Stimulated activated CD8-positive, alpha-beta memory T cell treated with anti-CD3 and anti-CD28 coated beads, Interleukin-12 subunit alpha, Interleukin-12 subunit beta, amount 100 ng/mL, for 1 hour (primary cell): ENCODE data around the gene C1QTNF4.
"Not testable (repeated sequence)": the region's sequence is repeated elsewhere in the genome, so short reads cannot be mapped to it uniquely, and the experiment has no call there.

Experiments
- DNase-seq: peaks from one replicate; pipeline ENCODE4 v3.0.0-alpha.2; 2020; ENCODE audit warnings: low read depth

The C1QTNF4 gene

GRCh38 chr11:47593934-47594855, at the start of gene C1QTNF4:
Gene C1QTNF4 (minus strand): TSS chr11:47594411. CDS start chr11:47590810, 3,601 bp downstream.
- DNase-seq: no peak

DNA sequence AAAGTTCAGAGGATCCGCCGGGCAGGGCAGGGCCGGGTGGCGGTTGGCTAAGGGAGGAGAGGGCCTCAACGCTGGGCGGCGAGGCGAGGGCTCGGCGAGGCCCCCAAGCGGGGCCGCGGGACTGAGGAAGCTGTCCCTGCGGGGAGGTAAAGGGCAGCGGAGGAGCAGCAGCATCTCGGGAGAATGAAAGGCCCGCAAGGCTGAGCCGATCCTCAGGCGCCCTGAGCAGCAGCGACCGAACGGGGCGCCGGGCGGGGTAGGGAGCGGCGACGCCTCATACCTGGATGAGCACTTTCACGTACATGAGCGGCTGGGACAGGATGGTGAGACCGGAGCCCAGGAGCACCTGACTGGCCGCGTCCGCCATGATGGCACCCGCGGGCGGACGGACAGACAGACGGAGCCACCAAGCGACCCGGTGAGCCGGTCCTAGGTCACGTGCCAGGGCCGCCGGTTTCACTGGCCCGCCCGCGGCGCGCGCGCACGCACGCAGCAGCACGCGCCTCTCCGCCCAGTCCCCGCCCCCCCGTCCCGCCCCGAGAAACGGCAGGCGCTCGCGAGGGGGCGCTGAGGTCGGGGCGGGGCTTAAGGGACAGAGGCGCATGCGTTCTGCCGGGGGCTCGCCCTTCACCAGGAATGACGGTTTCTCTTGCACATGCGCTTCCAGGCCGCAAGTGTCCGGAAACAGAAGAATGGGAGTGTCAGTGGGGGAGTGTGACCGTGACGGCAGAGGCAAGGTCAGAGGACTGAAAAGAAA, 48.1 kb upstream of the C1QTNF4 start, which contains the start of gene MTCH2:
Gene MTCH2 (minus strand): TSS at position 461 of the 757 bp plus-strand sequence. CDS start 94 bp downstream, at position 367.
- peak; percentile 92 for DNase-seq

DNA sequence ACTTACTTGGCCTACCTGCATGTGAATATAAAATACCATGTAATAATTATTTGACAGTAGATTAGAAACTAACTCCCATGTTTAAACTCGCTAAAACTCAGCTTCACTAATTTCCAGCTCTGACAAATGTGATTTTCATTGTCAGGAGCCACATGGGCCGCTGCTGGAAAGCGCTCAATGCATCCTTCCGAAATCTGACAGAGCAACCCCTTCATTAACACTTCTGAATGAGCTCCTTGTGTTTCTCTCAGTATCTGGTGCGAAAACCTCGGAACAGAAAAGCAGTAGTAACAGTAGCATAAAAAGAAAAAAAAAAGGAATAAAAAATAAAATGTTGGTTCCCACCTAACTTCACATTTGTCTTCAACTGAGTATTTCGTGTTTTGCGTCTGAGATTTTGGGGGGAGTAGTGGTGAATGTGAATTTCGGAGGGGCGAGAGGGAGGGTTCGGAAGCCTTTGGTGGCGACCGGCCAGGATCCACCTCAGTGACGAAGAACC, 47.4 kb upstream of the C1QTNF4 start:
- no peak for DNase-seq

DNA sequence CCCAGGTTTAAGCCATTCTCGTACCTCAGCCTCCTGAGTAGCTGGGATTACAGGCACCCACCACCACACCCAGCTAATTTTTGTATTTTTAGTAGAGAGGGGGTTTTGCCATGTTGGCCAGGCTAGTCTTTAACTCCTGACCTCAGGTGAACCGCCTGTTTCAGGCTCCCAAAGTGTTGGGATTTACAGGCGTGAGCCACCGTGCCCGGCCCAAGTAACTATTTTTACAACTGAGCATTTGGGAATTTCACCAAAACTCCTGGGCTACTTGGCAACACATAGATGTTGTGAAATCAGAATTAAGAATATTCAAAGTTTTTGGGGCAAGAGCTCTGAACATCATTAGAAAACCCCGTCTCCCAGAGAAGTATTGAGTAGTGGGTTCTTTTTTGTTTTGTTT, 46.3 kb upstream of the C1QTNF4 start:
- not testable (repeated sequence) for DNase-seq

- not testable (repeated sequence) for DNase-seq
Observed at GRCh38 chr11:47636331-47636730, 42.1 kb upstream of the C1QTNF4 start.

DNA sequence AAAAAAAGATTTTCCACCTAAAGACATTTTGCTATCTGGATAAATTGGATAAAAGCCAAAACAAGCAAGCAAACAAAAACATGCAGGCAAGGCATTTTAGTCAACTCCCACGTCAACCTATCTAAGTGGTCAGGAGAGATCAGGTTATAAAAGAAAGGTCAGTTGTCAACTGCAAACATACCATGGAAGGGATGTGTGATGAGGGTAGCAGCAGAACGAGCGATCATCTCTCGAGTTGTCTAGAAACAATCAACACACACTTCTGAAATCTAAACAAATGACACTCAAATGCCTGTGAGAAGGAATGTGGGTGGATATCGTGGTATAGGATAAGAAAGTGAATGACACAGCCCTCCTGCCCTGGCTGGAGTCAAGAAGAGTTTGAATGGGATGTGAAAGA, 37.3 kb upstream of the C1QTNF4 start:
- DNase-seq: no peak

DNA sequence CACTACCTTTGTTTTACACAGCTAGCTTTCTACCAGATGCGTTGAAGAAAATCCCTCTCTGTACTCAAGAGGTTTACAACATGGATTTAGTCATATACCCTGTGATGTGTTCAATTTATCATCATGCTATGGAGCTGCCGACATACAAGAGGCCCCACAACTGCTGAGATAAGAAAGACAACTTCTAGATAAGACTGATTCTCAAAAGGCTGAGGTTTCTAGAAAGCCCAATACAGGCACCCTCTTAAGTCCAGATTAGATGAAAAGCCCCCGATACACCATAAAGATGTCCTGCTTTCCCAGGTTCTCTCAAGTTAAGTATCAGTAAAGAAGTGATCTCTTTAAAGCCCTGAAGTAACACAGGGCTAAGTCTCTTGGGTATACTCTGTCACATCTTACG, 33.8 kb upstream of the C1QTNF4 start:
- DNase-seq: no peak

DNA sequence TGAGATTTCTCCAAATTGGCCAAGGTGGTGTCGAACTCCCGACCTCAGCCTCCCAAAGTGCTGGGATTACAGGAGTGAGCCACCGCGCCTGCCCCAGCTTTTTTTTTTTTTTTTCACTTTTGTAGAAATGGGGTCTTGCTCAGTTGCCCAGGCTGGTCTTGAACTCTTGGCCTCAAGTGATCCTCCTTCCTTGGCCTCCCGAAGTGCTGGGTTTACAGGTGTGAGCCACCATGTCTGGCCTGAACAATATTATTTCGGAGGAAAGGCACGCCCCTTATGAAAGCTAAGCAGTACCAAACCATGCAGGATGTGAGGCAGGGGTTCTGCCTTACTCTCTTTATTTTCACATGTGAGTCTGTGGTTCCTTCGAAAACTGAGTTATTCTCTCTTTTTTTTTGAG, 32.0 kb upstream of the C1QTNF4 start:
- DNase-seq: no peak

- DNase-seq: no peak
Observed at GRCh38 chr11:47620836-47621378, 26.7 kb upstream of the C1QTNF4 start.

GRCh38 chr11:47617417-47617809, 23.2 kb upstream of the C1QTNF4 start:
- no peak for DNase-seq

DNA sequence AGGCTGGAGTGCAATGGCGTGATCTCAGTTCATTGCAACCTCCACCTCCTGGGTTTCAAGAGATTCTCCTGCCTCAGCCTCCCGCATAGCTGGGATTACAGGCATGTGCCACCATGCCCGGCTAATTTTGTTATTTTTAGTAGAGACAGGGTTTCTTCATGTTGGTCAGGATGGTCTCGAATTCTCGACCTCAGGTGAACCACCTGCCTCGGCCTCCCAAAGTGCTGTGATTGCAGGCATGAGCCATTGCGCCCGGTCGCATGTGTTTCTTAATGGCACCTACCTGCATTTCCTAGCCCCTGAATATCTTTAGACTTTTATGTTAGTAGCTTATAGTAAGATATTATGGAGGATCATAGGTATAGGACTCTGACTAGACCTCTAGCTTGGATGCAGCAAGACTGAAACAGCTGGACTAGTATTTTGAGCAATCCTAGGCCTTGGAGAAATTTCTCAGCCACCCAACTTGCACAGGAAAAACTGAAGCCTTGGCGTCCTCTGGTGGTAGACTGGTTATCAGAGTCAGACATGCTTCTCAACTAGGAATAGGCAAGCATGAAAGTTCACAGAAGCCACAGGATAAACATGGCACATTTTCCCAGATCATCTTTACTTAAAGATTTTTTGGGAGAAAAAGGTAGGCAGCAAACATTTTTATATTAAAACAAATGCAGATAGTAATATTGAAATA, 22.7 kb upstream of the C1QTNF4 start:
- no peak for DNase-seq

GRCh38 chr11:47615249-47615648, 21.0 kb upstream of the C1QTNF4 start:
- no peak for DNase-seq

- no peak for DNase-seq
Observed at GRCh38 chr11:47611348-47611794, 17.2 kb upstream of the C1QTNF4 start.

DNA sequence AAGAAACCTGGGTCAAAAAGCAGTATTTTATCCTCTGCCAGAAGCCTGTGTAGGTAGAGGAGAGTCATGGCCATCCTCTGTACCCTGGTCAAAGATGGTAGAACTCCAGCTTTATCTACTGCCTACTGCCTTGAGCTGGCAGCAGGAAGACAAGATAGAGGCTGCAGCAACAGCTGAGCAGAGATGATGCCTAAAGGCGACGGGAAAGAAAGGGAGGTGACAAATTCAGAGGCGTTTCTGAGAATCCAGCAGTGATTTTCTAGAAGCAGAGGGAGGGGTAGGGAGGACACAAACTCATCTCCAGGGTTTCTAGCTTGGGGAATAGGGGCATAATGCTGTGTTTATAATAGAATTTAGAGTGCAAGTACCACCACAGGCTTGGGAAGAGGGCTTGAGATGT, 15.5 kb upstream of the C1QTNF4 start:
- DNase-seq: no peak

- no peak for DNase-seq
Observed at GRCh38 chr11:47607380-47607779, 13.2 kb upstream of the C1QTNF4 start.

GRCh38 chr11:47606731-47607130, 12.5 kb upstream of the C1QTNF4 start:
- no peak for DNase-seq

DNA sequence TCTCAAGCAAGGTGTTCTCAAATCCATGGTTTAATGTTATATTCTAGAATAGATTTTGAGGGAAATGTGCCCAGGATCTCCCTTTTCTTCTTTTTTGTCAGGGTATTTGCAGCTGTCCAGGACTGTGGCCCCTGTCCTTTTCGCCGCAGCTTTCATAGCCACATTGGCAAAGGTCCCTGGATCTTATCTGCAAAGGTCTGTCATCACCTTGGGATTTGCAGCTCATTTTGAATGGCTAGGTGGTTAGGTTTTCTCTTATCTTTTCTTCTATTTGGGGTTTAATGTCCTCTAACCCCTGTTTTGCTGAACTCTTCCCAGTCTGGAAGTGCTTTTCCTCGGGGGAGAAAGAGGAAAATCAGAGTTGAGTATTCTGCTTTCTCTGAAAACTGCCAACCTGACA, 11.7 kb upstream of the C1QTNF4 start:
- no peak for DNase-seq

DNA sequence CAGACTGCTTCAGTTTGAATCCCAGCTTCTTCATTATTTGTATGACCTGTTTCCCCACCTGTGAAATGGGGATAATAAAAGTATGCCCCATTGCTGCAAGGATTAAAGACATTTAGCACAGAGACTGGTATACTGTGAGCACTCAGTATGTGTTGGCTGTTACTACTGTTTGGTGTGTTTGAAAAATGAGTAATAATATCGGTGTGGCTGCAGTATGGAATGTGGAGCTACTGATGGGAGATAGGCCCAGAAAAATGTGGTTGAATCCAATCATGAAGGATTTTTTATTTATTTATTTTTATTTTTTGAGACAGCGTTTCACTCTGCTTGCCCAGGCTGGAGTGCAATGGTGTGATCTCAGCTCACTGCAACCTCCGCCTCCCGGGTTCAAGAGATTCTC, 9.1 kb upstream of the C1QTNF4 start:
- no peak for DNase-seq

GRCh38 chr11:47599902-47600301, 5.7 kb upstream of the C1QTNF4 start:
- DNase-seq: no peak

GRCh38 chr11:47595967-47596366, 1.8 kb upstream of the C1QTNF4 start:
- no peak for DNase-seq

GRCh38 chr11:47595029-47595428, 818 bp upstream of the C1QTNF4 start:
- no peak for DNase-seq

- no peak for DNase-seq
Observed at GRCh38 chr11:47593492-47593933, 698 bp downstream of the C1QTNF4 start.
